HG03565 (cell line): Measurements from ENCODE around the gene MAP3K4.

Experiments used
- ATAC-seq: cut with Tn5 transposase; IDR thresholded peaks from one replicate; pipeline ENCODE4 v1.9.1; 2021; ENCODE audit warnings: mild to moderate bottlenecking, moderate library complexity; ENCODE audit not compliant: unreplicated experiment

Gene MAP3K4, protein sequence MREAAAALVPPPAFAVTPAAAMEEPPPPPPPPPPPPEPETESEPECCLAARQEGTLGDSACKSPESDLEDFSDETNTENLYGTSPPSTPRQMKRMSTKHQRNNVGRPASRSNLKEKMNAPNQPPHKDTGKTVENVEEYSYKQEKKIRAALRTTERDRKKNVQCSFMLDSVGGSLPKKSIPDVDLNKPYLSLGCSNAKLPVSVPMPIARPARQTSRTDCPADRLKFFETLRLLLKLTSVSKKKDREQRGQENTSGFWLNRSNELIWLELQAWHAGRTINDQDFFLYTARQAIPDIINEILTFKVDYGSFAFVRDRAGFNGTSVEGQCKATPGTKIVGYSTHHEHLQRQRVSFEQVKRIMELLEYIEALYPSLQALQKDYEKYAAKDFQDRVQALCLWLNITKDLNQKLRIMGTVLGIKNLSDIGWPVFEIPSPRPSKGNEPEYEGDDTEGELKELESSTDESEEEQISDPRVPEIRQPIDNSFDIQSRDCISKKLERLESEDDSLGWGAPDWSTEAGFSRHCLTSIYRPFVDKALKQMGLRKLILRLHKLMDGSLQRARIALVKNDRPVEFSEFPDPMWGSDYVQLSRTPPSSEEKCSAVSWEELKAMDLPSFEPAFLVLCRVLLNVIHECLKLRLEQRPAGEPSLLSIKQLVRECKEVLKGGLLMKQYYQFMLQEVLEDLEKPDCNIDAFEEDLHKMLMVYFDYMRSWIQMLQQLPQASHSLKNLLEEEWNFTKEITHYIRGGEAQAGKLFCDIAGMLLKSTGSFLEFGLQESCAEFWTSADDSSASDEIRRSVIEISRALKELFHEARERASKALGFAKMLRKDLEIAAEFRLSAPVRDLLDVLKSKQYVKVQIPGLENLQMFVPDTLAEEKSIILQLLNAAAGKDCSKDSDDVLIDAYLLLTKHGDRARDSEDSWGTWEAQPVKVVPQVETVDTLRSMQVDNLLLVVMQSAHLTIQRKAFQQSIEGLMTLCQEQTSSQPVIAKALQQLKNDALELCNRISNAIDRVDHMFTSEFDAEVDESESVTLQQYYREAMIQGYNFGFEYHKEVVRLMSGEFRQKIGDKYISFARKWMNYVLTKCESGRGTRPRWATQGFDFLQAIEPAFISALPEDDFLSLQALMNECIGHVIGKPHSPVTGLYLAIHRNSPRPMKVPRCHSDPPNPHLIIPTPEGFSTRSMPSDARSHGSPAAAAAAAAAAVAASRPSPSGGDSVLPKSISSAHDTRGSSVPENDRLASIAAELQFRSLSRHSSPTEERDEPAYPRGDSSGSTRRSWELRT (N-terminal part only)

DNA sequence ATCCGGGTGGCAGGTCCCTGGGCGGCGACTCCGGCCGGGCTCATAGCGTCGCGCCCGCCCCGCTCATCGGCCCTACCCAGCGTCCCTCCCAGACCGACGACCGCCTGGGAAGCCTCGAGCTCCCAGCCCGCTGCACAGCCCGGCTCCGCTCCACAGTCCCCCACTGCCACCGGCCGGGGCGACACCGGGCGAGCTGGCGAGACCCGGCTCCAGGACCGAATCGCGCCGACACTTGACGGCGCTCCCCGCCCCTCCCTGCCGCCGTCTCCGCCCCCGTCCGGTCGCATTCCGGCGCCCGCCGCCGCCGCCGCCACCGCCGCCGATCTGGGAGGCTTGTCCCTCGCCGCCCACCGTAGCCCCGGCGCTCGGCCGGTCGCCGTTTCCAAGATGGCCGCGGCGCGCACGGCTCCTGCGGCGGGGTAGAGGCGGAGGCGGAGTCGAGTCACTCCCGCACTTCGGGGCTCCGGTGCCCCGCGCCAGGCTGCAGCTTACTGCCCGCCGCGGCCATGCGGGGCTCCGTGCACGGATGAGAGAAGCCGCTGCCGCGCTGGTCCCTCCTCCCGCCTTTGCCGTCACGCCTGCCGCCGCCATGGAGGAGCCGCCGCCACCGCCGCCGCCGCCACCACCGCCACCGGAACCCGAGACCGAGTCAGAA is at the start of gene MAP3K4:
MAP3K4 (plus strand) TSS at position 364 of the 655 bp plus-strand sequence; CDS start at position 527, 163 bp downstream.
- ATAC-seq: peak; percentile 51

DNA sequence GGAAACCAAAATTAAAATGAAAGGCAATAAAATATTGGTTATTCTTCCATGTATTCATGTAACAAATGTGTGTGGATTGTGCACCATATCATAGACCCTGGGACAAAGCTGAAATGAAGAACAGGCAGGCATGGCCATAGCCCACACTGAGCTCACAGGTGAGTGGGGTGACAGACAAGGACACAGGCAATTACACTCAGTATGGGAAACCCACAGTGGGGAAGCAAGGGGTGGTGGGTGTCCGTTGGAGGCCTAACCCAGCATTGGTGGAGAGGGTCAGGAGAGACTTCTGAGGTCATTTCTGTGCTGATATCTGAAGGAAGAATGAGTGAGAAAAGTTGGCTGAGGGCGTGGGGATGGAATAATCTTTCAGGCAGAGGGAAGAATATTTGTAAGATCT is 47.6 kb upstream of the MAP3K4 start:
- ATAC-seq: no peak

DNA sequence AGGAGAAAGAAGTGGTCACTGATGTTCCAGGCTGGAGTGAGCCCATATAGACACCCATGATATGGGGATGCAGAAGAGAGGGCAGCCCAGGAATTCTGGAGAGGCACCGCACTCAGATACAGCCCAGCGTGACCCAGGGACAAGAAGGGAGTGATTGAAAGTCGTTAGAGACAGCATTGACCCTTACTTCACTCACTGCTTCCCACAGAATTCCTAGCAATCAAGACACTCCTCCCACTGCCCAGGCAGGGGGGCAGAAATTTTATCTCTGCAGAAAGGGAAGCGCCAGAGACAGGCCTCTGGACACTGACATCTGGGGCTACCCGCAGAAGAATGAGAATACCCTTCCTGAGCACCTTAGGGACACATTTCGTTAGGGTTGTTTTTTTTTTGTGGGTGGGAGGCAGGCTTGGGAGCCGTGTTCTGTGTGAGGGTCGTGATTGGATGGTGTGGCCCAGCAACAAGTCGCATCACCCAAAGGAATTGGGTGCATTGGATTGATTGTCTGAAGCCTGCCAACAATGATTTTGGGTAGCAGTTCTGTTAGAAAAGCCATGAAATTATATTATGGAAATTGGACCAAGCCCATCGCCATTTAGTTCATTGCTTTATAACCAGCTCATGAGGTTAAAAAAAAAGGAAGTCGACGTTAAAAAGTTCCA is 45.9 kb upstream of the MAP3K4 start:
- no peak for ATAC-seq

DNA sequence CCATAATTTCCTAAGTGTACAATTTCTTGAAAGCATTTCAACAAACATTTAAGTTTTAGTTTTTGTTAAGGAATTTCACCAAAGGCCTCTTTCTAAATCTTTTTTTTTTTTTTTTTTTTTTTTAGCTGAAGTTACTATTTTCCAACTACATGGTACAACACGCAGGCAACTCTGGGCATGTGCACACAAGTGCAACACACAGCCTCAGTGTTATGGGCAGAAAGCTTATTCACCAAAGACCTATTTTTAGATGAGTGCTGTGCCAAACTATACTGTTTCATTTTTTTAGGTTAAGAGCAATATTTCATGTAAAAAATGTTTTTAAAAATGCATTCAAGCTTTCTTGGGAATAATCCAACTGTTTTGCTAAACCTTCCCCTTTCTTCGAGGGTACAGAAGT is 42.0 kb upstream of the MAP3K4 start:
- no peak for ATAC-seq

DNA sequence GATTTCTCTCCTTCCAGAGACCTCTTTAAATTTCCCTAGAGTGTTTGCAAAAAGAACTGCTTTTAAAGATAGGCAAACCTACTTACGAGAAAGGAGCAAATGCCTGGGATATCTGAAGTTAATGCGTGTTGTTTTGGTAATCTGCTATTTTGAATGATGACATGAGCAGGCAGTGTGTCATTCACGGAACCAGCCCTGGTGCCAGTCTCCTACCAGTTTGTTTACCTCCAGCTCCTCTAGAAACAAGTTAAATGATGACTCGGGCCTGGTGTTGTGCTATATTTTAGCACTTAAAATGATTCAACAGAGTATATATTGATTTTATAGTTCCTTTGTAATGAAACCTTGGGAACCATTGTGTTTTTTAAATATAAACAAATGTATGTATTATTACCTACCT is 41.1 kb upstream of the MAP3K4 start:
- ATAC-seq: no peak

DNA sequence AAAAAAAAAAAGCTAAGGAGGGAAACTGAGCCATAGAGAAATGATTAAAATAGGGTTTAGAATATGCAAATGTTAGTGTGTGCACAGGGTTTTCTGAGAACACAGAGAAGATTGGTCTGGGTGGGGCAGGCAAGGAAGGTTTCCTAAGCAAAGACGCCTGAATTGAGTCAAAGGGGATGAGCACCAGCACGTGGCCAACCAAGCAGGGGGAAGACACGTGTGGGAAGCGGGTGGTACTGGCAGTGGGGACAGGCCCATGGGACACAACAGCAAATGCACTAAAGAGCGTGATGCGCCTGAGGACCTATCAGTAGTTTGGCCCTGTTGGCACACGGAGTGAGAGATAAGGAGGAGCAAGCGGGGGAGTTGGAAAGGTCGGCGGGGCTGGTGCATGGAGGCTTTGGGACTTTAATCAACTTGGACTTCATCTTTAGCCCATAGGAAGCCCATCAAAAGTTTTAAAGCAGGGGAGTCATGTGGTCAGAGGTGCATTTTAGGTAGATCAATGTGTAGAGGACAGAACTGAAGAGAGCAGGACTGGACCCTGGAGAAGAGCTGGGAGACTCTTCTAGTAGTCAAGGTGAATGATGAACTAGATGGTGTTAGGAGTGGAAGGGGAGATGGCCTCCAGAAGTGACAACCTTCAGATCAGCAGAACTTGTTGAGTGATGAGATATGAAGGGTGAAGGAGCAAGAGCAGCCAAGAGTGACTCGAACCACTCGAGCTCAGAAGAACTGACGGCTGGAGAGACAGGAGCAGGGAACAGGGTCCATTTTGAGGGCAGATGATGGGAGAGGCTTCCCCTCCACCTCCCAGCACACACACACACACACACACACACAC is 40.2 kb upstream of the MAP3K4 start:
- no peak for ATAC-seq

DNA sequence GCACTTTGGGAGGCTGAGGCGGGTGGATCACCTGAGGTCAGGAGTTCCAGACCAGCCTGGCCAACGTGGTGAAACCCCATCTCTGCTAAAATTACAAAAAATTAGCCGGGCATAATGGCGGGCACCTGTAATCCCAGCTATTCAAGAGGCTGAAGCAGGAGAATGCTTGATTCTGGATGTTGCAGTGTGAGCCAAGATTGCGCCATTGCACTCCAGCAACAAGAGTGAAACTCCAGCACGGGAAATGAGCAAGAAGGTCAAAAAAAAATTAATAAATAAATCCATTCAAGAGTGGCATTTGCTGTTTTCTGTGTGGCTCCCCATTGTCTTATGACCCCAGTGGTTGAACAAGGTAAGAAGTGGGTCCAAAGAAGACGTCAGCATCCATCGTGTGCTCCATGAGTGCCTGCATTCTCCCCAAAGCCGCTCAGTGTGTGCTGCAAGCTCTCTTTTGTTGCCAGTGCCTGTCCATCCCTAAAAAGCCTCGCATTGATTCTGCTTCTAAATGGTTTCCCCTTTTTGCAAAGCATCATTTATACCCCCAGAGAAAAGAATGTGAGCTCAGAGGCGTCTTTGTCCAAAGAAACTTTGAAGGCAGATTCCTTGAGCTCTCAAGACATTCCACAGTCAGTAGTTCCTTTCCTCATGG is 38.8 kb upstream of the MAP3K4 start:
- no peak for ATAC-seq

DNA sequence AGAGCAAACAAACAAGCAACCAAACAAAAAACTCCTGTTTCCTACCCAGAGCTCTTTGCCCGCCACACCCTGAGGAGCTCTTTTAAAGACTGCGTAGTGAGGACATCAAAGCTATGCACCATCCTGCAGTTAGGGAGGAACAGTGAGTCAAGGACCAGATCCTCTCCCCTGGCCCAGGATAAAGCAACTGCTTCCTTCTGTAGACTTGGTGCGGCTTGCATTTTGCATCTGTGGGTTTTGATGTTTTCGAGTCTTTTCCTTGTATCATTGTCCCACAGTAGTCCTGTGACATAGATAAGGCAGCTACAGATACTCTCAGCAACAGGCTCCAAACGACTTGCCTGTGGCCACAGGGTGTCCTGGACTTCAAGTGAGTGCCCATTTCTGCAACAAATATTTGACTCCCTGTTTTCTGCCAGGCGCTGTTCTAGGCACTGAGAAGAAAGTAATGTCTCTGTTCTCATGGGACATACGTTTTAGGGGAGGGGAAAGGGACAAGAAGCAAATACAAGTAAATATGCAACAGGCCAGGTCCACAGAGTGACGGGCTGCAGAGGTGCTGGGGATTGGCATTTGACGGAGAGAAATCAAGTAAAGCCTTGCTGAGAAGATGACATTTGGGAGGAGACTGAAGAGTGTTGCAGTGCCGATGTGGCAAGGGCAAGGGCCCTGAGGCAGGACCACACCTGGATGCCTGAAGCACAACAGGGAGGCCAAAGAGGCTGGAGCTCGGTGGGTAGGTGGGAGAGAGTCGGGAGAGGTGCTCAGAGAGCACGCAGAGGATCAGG is 35.9 kb upstream of the MAP3K4 start:
- no peak for ATAC-seq

DNA sequence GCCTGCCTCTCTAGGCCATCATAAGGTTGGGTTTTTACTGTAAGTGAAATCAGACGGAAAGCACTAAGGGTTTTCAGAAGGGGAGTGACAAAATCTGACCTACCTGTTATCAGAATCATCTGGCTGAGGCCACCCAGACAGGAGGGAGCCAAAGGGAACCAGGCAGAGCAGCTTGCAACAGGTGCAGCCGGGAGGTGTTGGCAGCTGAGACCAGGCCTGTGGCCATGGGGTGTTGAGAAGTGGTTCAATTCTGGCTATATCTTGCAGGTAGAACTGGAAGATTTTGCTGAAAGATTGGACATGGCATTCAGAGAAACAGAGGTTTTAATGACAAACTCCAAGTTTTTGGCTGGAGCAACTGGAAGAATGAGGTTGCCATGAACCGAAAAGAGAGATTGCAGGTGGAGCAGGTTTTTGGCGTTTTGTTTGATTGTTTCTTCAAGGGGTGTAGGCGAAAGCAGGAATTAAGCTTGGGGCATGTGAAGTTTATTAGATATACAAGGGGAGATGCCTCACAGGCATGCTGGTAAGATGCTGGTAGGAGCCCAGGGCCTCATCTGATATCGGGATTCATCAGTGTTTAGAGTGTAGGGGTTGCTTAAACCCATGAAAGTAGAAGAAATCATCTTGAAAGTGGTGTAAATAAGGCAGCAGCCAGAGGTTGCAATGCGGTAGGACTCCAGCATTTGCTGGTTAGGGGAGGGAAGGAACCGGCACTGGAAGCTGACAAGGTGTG is 35.1 kb upstream of the MAP3K4 start:
- ATAC-seq: no peak

DNA sequence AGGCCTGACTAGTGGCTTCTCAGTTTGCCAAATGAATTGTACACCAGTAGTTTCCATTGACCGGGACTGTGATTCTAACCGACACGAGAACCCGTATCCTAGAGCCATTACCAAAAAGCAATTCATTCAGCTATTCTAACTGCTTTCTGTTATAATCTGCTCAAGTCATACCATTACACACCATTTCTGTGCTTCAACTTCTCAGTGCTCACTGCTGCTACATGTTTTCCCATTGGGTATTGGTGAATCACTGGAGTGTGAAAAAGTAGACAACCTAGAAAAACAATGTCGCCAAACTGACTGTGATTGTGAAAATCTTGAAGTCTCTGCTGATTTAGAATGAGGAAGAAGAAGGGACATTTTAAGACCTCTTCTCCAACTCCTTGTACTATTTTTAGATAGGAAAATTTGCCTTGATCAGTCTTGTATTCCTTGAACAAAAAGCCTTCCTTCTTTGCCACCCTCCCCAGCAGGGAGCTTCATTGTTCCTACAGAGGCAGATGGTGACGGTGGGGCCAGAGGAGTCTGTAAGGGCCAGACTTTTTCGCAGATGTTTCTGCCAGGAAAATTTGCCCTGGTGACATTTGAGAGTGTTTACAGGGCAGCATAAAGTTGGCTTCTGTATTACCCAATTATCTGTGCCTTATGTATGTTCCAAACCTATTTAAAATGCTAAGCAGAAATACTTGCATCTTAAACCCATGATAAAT is 31.7 kb upstream of the MAP3K4 start:
- ATAC-seq: no peak

DNA sequence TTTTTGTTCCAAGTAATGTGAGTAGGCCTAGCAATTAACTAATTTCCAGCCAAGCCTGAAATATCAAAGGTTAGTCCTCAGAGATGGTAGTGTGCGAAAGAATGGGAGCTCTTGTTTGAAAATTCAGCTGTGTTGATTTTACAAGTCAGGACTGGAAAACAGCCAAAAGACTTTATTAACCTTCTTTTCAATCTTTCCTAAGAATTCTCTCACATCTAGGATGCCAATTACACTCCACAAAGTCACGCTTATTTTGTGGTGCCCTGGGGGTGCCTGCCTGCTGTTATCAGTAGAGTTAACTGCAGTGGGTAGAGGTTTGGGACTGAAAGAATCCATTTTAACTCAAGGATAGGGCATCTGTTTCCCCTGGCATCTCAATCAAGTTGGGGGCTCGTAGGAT is 30.7 kb upstream of the MAP3K4 start:
- ATAC-seq: no peak

DNA sequence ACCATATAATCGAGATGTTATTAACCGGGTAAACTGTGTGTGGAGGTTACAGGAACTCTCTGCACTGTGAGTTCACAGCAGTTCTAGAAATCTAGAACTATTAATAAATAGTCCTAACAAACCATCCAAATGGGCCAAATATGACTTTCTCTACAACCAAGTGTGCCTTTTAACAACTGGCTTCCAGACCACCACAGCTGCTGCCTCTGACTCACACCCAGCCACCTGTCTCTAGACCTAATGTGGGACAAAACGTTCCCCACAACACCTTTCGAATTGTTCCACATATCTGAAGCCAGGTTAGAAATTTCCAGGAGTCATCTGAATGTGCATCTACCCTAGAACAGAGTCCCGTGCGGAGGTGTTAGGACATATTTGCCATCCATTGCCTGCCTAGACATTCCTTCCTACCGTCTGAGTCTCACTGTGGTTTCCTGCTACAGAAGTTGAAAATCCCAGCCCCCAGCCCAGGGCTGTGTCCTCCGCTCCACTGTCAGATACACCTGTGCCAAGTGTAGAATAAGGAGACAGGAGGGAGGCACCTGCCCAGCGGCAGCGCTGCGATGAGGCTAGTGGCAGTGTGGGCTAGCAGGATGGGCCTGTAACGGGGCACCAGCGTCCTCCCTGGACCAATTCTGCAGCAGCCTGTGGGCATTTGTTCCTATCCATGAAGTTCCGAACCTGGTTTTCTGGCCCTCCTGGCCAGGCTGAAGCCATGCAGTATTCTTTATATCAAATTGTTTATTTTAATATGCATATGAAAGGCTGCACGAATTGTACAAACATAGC is 28.5 kb upstream of the MAP3K4 start:
- ATAC-seq: no peak

DNA sequence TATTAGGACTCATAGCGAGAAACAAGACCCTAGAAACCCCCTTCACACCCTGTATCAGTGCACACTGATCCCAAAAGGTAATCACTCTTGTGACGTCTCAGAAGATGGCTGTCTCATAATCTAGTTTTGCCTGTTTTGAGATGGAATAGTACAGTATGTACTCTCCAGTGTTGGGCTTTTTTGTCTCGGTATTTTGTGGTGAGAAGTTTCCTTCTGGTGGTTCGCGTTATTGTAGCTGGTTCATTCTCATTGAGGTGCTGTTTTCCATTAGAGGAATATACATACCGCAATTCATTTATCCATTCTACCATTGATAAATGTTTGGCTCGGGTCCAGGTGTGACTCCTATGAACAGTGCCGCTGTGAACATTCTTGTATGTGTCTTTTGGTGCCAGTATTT is 27.9 kb upstream of the MAP3K4 start:
- no peak for ATAC-seq

DNA sequence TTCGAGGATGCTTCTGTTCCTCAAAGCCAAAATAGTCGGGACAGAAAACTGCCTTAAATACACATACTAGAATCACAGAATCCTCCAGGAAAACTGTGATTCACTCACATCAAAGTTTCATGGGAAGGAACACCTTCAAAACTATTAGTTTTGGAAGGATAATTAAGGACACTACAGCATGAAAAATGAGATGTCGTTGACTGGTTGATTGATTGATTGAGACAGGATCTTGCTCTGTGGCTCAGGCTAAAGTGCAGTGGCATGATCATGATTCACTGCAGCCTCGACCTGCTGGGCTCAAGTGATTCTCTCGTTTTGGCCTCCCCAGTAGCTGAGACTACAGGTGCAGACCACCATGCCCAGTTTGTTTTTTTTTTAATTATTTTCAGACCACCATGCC is 25.7 kb upstream of the MAP3K4 start:
- ATAC-seq: no peak

DNA sequence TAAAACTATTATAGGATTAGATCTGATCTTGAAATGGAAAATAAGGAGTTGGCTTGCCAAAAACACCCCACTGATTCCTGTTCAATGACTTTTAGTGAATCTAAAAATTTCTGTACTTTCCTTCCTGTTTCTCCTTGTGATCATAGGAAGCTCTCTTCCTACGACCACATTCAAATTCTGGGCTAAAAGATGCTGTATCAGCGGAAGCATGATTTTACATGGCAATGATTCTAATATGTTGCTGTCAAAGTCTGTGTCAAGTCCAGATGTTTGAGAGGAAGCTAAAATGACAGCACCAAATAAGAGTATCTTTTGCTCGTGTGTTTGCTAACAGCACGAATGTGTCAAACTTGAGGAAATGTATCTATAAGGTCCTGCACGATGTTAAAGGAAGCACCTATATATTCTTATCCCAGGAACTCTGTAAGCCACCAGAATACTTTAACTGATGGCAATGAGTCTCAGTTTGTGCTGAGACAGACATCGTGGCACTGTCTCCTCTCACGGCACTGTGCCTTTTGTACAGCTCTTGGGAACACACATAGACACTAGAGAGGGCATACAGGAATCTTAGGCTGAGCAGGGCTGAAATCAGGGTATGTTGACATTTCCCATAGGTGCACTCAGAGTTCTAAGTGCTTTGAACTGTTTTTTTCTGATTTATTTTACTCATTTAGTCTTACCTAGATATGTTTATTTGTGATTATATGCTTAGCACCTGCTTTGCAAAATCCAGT is 24.9 kb upstream of the MAP3K4 start:
- ATAC-seq: no peak
